Measurements from ENCODE around the gene OR8D2.
"Not testable (repeated sequence)": the region's sequence is repeated elsewhere in the genome, so short reads cannot be mapped to it uniquely, and the experiment has no call there.

The OR8D2 gene

GRCh38 chr11:124285610-124286344 is 34.2 kb downstream of the OR8D2 start:
- DNase-seq = peak; percentile 77

DNA sequence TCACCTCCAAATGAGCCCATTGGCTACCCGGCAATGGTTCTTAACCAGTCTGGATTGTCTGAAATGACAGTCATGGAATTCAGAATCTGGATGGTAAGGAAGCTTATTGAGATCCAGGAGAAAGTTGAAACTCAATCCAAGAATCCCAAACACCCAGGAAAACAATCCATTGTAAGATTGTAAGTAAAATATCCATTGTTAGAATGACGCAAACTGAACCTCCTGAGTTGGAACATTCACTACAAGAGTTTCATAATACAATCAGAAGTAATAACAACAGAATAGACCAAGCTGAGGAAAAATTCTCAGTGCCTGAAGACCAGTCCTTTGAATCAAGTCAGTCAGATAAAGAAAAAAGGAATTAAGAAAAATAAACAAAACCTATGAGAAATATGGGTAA is 41.7 kb downstream of the OR8D2 start:
- no peak for DNase-seq

DNA sequence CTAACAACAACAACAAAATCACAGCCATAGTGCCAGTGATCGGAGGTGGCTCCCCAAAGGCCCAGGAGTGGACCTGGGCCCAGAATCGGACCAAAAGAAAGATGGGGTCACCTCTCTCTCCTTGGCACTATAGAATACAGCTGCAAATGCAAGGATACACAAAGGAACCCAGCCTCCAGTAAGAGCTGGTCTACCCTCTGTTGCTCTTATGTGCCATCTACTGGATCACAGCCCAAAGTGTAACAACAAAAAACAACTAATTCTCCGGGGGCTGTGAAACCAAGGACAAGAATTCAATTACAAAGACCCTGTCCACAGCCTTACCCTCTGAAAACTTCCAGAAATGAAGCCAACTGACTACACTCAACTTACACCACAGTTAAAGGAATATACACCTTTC is 42.2 kb downstream of the OR8D2 start:
- no peak for DNase-seq

DNA sequence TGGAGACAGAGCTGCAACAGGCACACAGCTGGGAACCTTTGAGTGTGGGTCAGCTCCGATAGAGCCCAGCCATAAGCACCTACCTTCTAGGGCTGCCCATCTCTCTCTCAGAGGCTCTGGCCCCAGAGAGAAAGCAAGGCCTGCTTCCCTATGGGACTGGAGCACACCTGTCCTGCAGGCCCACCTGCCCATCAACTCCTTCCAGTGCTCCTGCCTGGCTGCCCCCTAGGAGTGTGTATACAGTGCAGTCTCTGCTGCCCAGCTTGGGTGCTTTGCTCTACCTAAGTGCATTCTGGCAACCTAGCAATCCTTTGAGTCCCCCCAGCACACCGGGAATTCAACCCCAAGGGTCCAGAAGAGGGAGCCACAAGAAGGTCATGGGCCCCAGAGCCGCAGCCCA is 42.8 kb downstream of the OR8D2 start:
- no peak for DNase-seq

DNA sequence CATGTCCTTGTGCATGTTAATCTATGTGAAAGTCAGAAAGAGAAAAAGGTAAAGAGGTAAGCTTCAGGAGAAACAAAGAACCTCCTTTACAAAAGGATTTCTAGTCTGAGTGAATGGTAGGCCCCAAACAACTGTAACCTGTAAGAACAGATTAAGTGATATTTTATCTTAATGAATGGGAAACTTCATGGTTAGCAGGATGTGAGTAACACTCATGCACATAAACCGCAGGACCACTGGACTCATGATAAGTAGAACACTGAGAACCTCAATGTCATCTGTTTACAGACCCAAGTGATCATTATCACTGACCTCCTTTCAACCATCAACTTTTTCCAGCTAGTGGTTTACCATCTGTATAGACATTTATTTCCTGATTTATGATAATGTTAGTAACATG is 43.9 kb downstream of the OR8D2 start:
- DNase-seq = peak; percentile 43

DNA sequence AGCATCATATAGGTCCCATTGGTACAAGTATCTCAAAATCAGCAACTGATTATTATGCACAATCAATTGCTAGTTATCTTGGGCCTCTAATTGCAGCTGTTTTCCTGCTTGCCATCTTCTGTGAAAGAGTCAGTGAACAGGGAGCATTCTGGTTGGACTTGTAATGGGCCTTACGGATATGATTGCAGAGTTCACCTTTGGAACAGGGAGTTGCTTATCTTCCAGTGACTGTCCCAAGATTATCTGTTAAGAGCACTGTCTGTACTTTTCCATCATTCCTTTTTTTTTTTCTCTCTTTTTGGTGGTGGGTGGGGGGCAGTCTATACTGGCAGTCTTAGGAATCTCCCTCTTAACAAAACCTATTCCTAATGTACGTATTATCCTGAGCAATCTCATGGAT is 46.0 kb downstream of the OR8D2 start:
- no peak for DNase-seq

- DNase-seq = not testable (repeated sequence)
These were observed 49.1 kb downstream of the OR8D2 start for GRCh38 chr11:124270886-124271285.
